ENCODE results near the gene LINC01488. TPM values are rescaled to one million over a fixed set of nuclear protein-coding genes. Genes with fewer than 3 reads are reported as not detected.

Gene LINC01488
- total and polyA plus RNA-seq, 2 of the 13 experiments (the other 11 are each of a cell fraction or from before 2014, with no cell fraction given) = 0.26 to 0.58 TPM

GRCh38 chr11:69462106-69462951 is 19.1 kb upstream of the LINC01488 start:
- H3K36me3 ChIP-seq (replicated peaks in 1 of 2; ENCODE audit: control insufficient read depth in 1 of 2, insufficient read depth in 2 of 2, low read length in 2 of 2) = no peaks in the 10 kb centered on the region
- no peak overlapping the region for H3K4me2 ChIP-seq (ENCODE audit: low read depth, low read length)
- H3K4me3 ChIP-seq (replicated peaks in 1 of 3; ENCODE audit: insufficient read depth in 1 of 3, low read depth in 2 of 3, low read length in 3 of 3) = no peak overlapping the region
- peaks cover 1 to 8% of the 10 kb centered on the region in 2 experiments; a peak in 2 of 5 replicates for H3K27me3 ChIP-seq (ENCODE audit: control insufficient read depth in 1 of 2, insufficient read depth in 2 of 2, low read length in 2 of 2)
- no TSS peak for BruUV-seq (replicated peaks)
- intact Hi-C loops (cut with micrococcal nuclease; ENCODE audit: unreplicated experiment) (no loop called here), in situ Hi-C loops (cut with HindIII; ENCODE audit: extremely low pct_ligation_motif_present, low pct_unique_long_range_greater_than_20kb) (no loop called here)
- CTCF ChIA-PET (ENCODE audit: low intra/inter-chr PET ratio, low total read pairs) = no interaction called here
- no peak overlapping the region for H2AFZ ChIP-seq (ENCODE audit: low read length)
- POLR2A ChIA-PET = no interaction called here
- FAIRE-seq (no peak), DNase-seq (ENCODE audit: low spot score) (no peak), ATAC-seq (no peak)
- no peak overlapping the region for H3K9ac ChIP-seq (ENCODE audit: insufficient read depth, low read depth, low read length)
- H3K79me2 ChIP-seq (ENCODE audit: insufficient read depth, low read length) = no peaks in the 10 kb centered on the region
- H4K20me1 ChIP-seq (ENCODE audit: insufficient read depth, low read length) = no peaks in the 10 kb centered on the region
- H3K4me1 ChIP-seq (ENCODE audit: insufficient read depth, low read length) = peaks cover 25% of the 10 kb centered on the region
- 29% methylated on average over 15 of the region's 19 CpGs for WGBS (ENCODE audit: low lambda C conversion rate)
- TF ChIP-seq, protein P1, sequence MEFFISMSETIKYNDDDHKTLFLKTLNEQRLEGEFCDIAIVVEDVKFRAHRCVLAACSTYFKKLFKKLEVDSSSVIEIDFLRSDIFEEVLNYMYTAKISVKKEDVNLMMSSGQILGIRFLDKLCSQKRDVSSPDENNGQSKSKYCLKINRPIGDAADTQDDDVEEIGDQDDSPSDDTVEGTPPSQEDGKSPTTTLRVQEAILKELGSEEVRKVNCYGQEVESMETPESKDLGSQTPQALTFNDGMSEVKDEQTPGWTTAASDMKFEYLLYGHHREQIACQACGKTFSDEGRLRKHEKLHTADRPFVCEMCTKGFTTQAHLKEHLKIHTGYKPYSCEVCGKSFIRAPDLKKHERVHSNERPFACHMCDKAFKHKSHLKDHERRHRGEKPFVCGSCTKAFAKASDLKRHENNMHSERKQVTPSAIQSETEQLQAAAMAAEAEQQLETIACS (CRISPR knock-in tag; IDR thresholded peaks at IDR 0.05) = no peak
- TF ChIP-seq ZNF772 (CRISPR knock-in tag; IDR thresholded peaks at IDR 0.05) (no peak), ATF7 (IDR thresholded peaks at IDR 0.05) (no peak), ATF7 (CRISPR knock-in tag; IDR thresholded peaks at IDR 0.05) (no peak), HOXA5 (CRISPR knock-in tag; IDR thresholded peaks at IDR 0.05) (no peak)
- TF ChIP-seq, protein P2, sequence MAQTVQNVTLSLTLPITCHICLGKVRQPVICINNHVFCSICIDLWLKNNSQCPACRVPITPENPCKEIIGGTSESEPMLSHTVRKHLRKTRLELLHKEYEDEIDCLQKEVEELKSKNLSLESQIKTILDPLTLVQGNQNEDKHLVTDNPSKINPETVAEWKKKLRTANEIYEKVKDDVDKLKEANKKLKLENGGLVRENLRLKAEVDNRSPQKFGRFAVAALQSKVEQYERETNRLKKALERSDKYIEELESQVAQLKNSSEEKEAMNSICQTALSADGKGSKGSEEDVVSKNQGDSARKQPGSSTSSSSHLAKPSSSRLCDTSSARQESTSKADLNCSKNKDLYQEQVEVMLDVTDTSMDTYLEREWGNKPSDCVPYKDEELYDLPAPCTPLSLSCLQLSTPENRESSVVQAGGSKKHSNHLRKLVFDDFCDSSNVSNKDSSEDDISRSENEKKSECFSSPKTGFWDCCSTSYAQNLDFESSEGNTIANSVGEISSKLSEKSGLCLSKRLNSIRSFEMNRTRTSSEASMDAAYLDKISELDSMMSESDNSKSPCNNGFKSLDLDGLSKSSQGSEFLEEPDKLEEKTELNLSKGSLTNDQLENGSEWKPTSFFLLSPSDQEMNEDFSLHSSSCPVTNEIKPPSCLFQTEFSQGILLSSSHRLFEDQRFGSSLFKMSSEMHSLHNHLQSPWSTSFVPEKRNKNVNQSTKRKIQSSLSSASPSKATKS (CRISPR knock-in tag; IDR thresholded peaks at IDR 0.05) = no peak
- H3K27ac ChIP-seq (ENCODE audit: extremely low read length, insufficient read depth, low read length) = no peak overlapping the region
- H3K9me3 ChIP-seq (ENCODE audit: low read length) = no peaks in the 10 kb centered on the region
